ENCODE results near the gene FAM107B. TPM values are rescaled to one million over a fixed set of nuclear protein-coding genes. Genes with fewer than 3 reads are reported as not detected.

Gene FAM107B
- total and polyA plus RNA-seq, 10 of the 15 experiments (the other 5 are each of a cell fraction or from before 2014, with no cell fraction given) = 22.9 to 162 (median 86.6) TPM

- no peak for TF ChIP-seq ZBTB33 (IDR thresholded peaks at IDR 0.05)
These were observed 292.9 kb downstream of the FAM107B start (continued) for GRCh38 chr10:14481752-14482151.

- 45% methylated on average over 4 of the region's 4 CpGs for WGBS (ENCODE audit: insufficient coverage, insufficient replicate concordance, low lambda C conversion rate, missing lambda C conversion rate)
- POLR2A ChIA-PET = no interaction called here
- H3K36me3 ChIP-seq (ENCODE audit: control insufficient read depth in 2 of 2, insufficient read depth in 2 of 2, low read length in 1 of 2) = no peaks in the 10 kb centered on the region
- H3K9me3 ChIP-seq (replicated peaks; ENCODE audit: control insufficient read depth, insufficient read depth, low read length) = no peaks in the 10 kb centered on the region; the same call in 2 of the 3 replicates
- H3K4me3 ChIP-seq = no peak overlapping the region
- no peak overlapping the region for H3K9ac ChIP-seq (ENCODE audit: control insufficient read depth, insufficient read depth, low read length)
- H3K27ac ChIP-seq (ENCODE audit: control insufficient read depth, insufficient read depth) = no peak overlapping the region
- SMC1A ChIA-PET (ENCODE audit: uncharacterized antibody, unreplicated experiment) = interaction anchor here (0.6 to 7.4 kb wide), 2 partner anchors 283 to 341 kb away, joined by 3 to 52 read pairs; no protein-coding TSS in a partner anchor
- no peaks in the 10 kb centered on the region for H4K20me1 ChIP-seq (ENCODE audit: control insufficient read depth, insufficient read depth)
- 0 out of 4 replicates have a peak, but pooled peaks cover 0 to 2% of the 10 kb centered on the region in 2 experiments for H3K27me3 ChIP-seq (replicated peaks in 1 of 2; ENCODE audit: control insufficient read depth in 2 of 2, insufficient read depth in 2 of 2, low read length in 1 of 2)
- ATAC-seq = no peak
- no peak for FAIRE-seq
- RAD21 ChIA-PET (ENCODE audit: unreplicated experiment) = interaction anchor here (1.5 to 4.5 kb wide), 2 partner anchors 281 to 283 kb away, joined by 5 to 27 read pairs; no protein-coding TSS in a partner anchor
- no TSS peak for BruUV-seq (replicated peaks)
- H3K79me2 ChIP-seq (ENCODE audit: control insufficient read depth, insufficient read depth, low read length) = no peaks in the 10 kb centered on the region
- TF ChIP-seq SREBF1 (IDR thresholded peaks at IDR 0.05; ENCODE audit: low read length) (no peak), NFYB (IDR thresholded peaks at IDR 0.05; ENCODE audit: insufficient read depth, low read depth, low read length) (no peak), KDM1A (IDR thresholded peaks at IDR 0.05; ENCODE audit: borderline replicate concordance) (no peak), POLR2AphosphoS2 (IDR thresholded peaks at IDR 0.05; ENCODE audit: low read depth, low read length) (no peak), SP1 (IDR thresholded peaks at IDR 0.05; ENCODE audit: low read depth, low read length) (no peak), YBX1 (IDR thresholded peaks at IDR 0.05) (no peak), PAX5 (IDR thresholded peaks at IDR 0.05; ENCODE audit: borderline replicate concordance, low read depth, low read length) (no peak), TCF12 (IDR thresholded peaks at IDR 0.05; ENCODE audit: low read depth, low read length) (no peak)
- CTCF ChIA-PET = interaction anchor here (0.9 to 6.0 kb wide), 2 partner anchors 280 to 284 kb away, joined by 4 to 63 read pairs; no protein-coding TSS in a partner anchor
- no peak for DNase-seq (ENCODE audit: low read depth, low spot score)
- H3K4me1 ChIP-seq (ENCODE audit: control insufficient read depth, insufficient read depth, low read length) = no peaks in the 10 kb centered on the region
- no peak overlapping the region for H2AFZ ChIP-seq (ENCODE audit: control insufficient read depth, low read depth, low read length)
- intact Hi-C loops (cut with micrococcal nuclease; ENCODE audit: unreplicated experiment) = no loop called here
- in situ Hi-C loops (cut with MboI) = no loop called here
- no peak overlapping the region for H3K4me2 ChIP-seq (ENCODE audit: control insufficient read depth, insufficient read depth)
These were observed 293.7 kb downstream of the FAM107B start for GRCh38 chr10:14481014-14481413.

All from GM12878 (cell line).